Epithelial cell of esophagus (primary cell): ENCODE data around the gene TMPRSS2.

Experiments
- DNase-seq: peaks from one replicate; pipeline ENCODE4 v3.0.0; 2010; ENCODE audit warnings: low read depth
- H3K4me3 ChIP-seq: 2 replicates; pipeline ENCODE4 v1.5.1; 2011; ENCODE audit warnings: mild to moderate bottlenecking, low read length, control low read depth
- CTCF ChIP-seq: IDR thresholded peaks from 2 replicates; pipeline ENCODE4 v1.5.1; 2011; ENCODE audit warnings: low read depth, mild to moderate bottlenecking, low read length, control low read depth, inconsistent platforms; ENCODE audit not compliant: insufficient read depth; ENCODE audit errors: missing control alignments

Gene TMPRSS2

DNA sequence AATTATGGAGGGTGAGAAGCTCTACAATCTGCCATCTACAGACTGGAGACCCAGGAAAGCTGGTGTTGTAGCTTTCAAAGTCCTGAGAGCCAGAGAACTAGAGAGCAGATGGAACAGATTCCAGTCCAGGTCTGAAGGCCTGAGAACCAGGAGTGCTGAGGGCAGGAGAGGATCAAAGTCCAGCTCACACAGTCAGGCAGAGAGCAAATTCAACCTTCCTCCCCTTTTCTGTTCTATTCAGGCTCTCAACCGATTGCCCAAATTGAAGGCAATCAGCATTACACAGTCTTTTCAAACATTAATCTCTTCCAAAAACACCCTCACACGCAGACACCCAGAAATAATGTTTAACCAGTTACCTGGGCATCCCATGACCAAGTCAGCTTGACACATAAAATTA, 2.5 kb upstream of the TMPRSS2 start:
- no peak for DNase-seq
- no peak for TF ChIP-seq CTCF
- H3K4me3 ChIP-seq: no peak overlapping the region

GRCh38 chr21:41509733-41510132, 1.8 kb upstream of the TMPRSS2 start:
- no peak overlapping the region for H3K4me3 ChIP-seq
- DNase-seq: no peak
- TF ChIP-seq CTCF: no peak

DNA sequence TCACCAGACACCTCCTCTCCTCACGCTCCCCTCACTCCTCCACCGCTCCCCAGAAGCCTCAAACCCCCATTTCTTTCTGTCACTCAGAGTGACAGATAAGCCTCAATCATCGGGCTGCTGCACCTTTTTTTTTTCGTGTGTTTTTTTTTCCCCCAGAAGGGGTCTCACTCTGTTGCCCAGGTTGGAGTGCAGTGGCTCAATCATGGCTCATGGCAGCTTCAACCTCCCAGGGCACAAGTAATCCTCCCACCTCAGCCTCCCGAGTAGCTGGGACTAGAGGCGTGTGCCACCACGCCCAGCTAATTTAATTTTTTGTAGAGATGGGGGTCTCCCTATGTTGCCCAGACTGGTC, 1.2 kb upstream of the TMPRSS2 start:
- H3K4me3 ChIP-seq: no peak overlapping the region
- TF ChIP-seq CTCF: no peak
- no peak for DNase-seq

DNA sequence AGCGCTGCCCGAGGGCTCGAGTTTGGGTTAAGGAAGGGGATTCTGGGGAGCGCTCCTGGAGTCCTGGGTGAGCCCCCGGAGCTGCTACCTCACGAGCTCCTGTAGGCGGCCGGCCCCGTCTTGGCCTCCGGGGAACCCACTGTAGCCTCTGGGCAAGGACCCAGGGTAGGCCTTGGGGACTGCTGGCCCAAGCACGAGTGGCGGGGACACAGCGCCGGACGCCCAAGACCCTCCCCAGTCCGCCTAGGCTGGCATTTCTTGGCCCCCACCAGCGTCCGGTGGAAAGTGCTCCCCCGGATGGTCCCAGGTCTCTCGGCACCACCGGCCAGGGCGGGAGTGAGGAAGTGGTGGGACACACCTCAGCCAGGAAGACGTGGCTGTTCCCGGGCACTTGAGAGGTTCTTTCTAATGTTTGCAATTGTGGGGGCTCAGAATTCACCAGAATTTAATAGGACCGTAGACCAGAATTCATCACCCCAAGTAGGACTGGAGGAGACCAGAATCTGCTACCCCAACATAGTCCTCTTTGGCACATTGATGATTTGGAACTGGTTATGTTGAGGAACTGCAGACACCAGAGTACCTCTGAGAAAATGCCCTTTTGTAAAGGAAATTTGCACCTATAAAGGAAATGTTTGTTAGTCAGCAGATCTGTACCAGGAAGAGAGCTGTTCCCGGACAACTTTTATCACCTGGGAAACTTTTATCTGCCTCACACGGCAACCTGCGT, 622 bp upstream of the TMPRSS2 start:
- no peak for DNase-seq
- TF ChIP-seq CTCF: no peak
- H3K4me3 ChIP-seq: no peak overlapping the region

GRCh38 chr21:41506611-41507520, 1.1 kb downstream of the TMPRSS2 start:
- peak; percentile 34 for DNase-seq
- peak overlapping the region; percentile 24 for H3K4me3 ChIP-seq
- TF ChIP-seq CTCF: no peak

GRCh38 chr21:41506005-41506594, 1.9 kb downstream of the TMPRSS2 start:
- no peak for TF ChIP-seq CTCF
- DNase-seq: no peak
- H3K4me3 ChIP-seq: no peak overlapping the region
